A673 (cell line): ENCODE data around the gene CMTM7.

ENCODE experiments used
- CTCF ChIP-seq: fragments of 300-800, 200-600 bp; sonication (generic); conservative IDR thresholded peaks from 2 replicates; pipeline ENCODE4 v1.5.1; 2017; ENCODE audit warnings: low read depth, mild to moderate bottlenecking, antibody characterized with exemption, low read length, moderate library complexity, mixed read lengths
- EZH2 ChIP-seq: fragments of 200-600 bp; sonication (generic); IDR thresholded peaks from 2 replicates; pipeline ENCODE4 v1.6.1; 2017; ENCODE audit warnings: borderline replicate concordance, low read depth, mild to moderate bottlenecking, mixed read lengths, antibody characterized with exemption, low read length; ENCODE audit not compliant: poor library complexity, severe bottlenecking

DNA sequence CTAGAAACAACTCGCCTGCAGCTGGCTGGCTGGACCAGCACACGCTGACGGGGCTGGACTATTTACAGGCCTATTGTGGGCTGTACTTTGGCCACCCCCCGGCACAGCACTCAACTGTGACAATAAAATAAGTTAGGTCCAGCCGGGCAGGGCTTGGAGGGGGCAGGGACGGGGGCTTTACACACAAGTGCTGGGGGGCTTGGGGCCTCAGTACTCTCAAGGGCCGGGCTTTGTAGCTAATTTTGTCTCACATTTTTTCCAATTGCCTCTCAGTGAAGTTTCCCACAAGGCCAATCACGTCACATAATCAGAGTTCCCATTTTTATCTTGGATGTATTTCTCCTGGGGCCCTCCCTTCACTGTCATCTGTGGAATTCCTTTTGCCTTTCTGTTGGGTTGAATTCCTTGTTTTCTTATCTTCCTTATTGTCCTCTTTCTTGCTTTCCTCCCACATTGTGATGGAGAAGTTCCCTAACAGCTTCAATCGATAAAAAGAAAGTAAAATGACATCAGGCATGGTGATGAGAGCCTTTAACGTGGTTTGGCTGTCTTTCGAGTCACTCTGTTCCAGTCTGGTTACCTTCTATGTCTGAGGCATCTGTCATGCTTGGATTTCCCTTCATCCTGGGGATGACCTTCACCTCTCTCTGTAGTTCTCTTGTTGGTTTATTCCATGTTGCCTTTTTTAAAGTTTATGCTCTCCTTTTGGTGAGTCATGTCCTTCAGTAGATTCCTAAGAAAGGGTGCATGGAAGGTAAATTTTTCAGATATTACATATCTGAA is 44.1 kb upstream of the CMTM7 start:
- TF ChIP-seq CTCF (no peak), EZH2 (no peak)
